Activated B cell treated with CpG ODN at 0.5 μM for 24 hours (primary cell): ENCODE measurements around the gene NOP9. TPM values are rescaled to one million over a fixed set of nuclear protein-coding genes. Genes with fewer than 3 reads are reported as not detected.
"Not testable (repeated sequence)": the region's sequence is repeated elsewhere in the genome, so short reads cannot be mapped to it uniquely, and the experiment has no call there.

Source experiments
- ATAC-seq: fragments of 200-7000 bp; cut with Tn5 transposase; one replicate; pipeline ENCODE4 v1.10.0; 2021; ENCODE audit warnings: low read depth, mild to moderate bottlenecking, moderate library complexity
- CTCF ChIA-PET: fragments of 350-600 bp; sonication (Branson Sonifier 250); formaldehyde crosslinking; loops from one replicate; lab custom pipeline; 2021; ENCODE audit warnings: antibody characterized with exemption; lab: Charles Lee
- POLR2A ChIA-PET: fragments of 350-600 bp; sonication (Branson Sonifier 250); formaldehyde crosslinking; loops from one replicate; lab custom pipeline; 2021; ENCODE audit warnings: antibody characterized with exemption; lab: Charles Lee
- DNase-seq: peaks from one replicate; pipeline ENCODE4 v3.0.0; 2022
- H3K27ac Mint-ChIP-seq: one replicate; pipeline ENCODE4 v1.8.0; 2020; ENCODE audit warnings: mixed read lengths
- H3K27me3 Mint-ChIP-seq: one replicate; pipeline ENCODE4 v1.8.0; 2021; ENCODE audit warnings: mixed read lengths
- H3K36me3 Mint-ChIP-seq: one replicate; pipeline ENCODE4 v1.8.0; 2021; ENCODE audit warnings: low read depth, mixed read lengths
- H3K4me1 Mint-ChIP-seq: one replicate; pipeline ENCODE4 v1.8.0; 2021; ENCODE audit warnings: mixed read lengths
- H3K4me3 Mint-ChIP-seq: one replicate; pipeline ENCODE4 v1.8.0; 2020; ENCODE audit warnings: mild to moderate bottlenecking, mixed read lengths
- H3K9me3 Mint-ChIP-seq: one replicate; pipeline ENCODE4 v1.8.0; 2020; ENCODE audit warnings: mixed read lengths
- intact Hi-C: fragments of 100-400 bp; cut with micrococcal nuclease; formaldehyde crosslinking; loops from one replicate; pipeline ENCODE4 v1.15.1; 2024
- total RNA-seq: library from RNA; stranded (reverse); gene quantifications from 2 replicates; pipeline ENCODE4 v1.2.3, GENCODE V29; 2022
- TF ChIP-seq, protein P1 (sequence below): fragments of 200-600 bp; IDR thresholded peaks from one replicate; pipeline ENCODE4 v1.8.0; 2022; ENCODE audit warnings: antibody characterized with exemption, mild to moderate bottlenecking

The NOP9 gene
- total RNA-seq, 1 donor from 2014 or later = 36.4 TPM

GRCh38 chr14:24324024-24324423 is 24.4 kb downstream of the NOP9 start:
- H3K27me3 Mint-ChIP-seq = peaks cover 6% of the 10 kb centered on the region
- TF ChIP-seq, protein P1, sequence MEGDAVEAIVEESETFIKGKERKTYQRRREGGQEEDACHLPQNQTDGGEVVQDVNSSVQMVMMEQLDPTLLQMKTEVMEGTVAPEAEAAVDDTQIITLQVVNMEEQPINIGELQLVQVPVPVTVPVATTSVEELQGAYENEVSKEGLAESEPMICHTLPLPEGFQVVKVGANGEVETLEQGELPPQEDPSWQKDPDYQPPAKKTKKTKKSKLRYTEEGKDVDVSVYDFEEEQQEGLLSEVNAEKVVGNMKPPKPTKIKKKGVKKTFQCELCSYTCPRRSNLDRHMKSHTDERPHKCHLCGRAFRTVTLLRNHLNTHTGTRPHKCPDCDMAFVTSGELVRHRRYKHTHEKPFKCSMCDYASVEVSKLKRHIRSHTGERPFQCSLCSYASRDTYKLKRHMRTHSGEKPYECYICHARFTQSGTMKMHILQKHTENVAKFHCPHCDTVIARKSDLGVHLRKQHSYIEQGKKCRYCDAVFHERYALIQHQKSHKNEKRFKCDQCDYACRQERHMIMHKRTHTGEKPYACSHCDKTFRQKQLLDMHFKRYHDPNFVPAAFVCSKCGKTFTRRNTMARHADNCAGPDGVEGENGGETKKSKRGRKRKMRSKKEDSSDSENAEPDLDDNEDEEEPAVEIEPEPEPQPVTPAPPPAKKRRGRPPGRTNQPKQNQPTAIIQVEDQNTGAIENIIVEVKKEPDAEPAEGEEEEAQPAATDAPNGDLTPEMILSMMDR = no peak
- H3K36me3 Mint-ChIP-seq = no peaks in the 10 kb centered on the region
- ChIA-PET CTCF (interaction anchor here (4.2 kb wide), 1 partner anchor 16 kb away, joined by 19 read pairs; the partner anchor contains the start of gene CIDEB), POLR2A (interaction anchor here (0.8 kb wide), 1 partner anchor 9 kb away, joined by 3 read pairs; no protein-coding TSS in a partner anchor)
- no peak overlapping the region for H3K27ac Mint-ChIP-seq
- H3K4me1 Mint-ChIP-seq = peaks cover 11% of the 10 kb centered on the region
- intact Hi-C loops = no loop called here
- H3K4me3 Mint-ChIP-seq = no peak overlapping the region
- H3K9me3 Mint-ChIP-seq = no peaks in the 10 kb centered on the region
- DNase-seq (no peak), ATAC-seq (no peak)

DNA sequence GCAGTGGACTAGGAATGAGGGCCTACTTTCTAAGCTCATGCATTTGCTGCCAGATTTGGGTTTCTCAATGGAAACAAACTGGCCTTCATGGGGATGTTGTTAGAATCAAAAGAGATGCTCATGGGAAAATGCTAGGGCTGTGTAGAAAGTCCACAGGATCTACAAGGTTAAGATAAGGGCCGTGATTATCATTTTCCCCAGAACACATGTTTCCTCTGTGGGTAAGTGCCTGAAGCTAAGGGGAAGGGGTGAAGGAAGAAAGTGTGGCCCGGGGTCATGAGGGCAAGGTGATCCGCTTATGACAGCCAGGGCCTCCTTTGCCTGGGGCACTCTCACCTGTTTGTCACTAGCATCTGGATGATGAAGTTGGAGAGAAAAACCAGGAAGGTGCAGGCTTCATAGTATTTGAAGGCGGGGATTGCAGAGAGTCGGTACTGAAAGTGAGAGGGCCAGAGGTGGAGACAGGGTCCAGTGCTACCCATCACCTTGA is 25.4 kb downstream of the NOP9 start:
- Mint-ChIP-seq H3K9me3 (no peaks in the 10 kb centered on the region), H3K27ac (no peak overlapping the region), H3K27me3 (no peaks in the 10 kb centered on the region), H3K4me1 (peaks cover 11% of the 10 kb centered on the region), H3K36me3 (no peaks in the 10 kb centered on the region), H3K4me3 (no peak overlapping the region)
- ATAC-seq (no peak), DNase-seq (no peak)
- intact Hi-C loops = no loop called here
- POLR2A ChIA-PET = no interaction called here
- CTCF ChIA-PET = interaction anchor here (4.2 to 13.6 kb wide), 2 partner anchors 17 to 109 kb away, joined by 19 to 353 read pairs; partner anchors contain the start of genes CBLN3, CIDEB and KHNYN
- TF ChIP-seq, protein P1 = no peak

GRCh38 chr14:24325963-24326362 is 26.3 kb downstream of the NOP9 start:
- ATAC-seq = no peak
- Mint-ChIP-seq H3K36me3 (no peaks in the 10 kb centered on the region), H3K27ac (no peak overlapping the region), H3K9me3 (no peaks in the 10 kb centered on the region), H3K4me1 (peaks cover 11% of the 10 kb centered on the region), H3K27me3 (no peaks in the 10 kb centered on the region), H3K4me3 (no peak overlapping the region)
- TF ChIP-seq, protein P1 = no peak
- intact Hi-C loops = no loop called here
- CTCF ChIA-PET = interaction anchor here (13.6 kb wide), 1 partner anchor 108 kb away, joined by 353 read pairs; the partner anchor contains the start of genes CBLN3 and KHNYN
- DNase-seq = no peak
- POLR2A ChIA-PET = no interaction called here

- no peak overlapping the region for H3K27ac Mint-ChIP-seq
Observed at GRCh38 chr14:24327303-24327702, 27.7 kb downstream of the NOP9 start.

DNA sequence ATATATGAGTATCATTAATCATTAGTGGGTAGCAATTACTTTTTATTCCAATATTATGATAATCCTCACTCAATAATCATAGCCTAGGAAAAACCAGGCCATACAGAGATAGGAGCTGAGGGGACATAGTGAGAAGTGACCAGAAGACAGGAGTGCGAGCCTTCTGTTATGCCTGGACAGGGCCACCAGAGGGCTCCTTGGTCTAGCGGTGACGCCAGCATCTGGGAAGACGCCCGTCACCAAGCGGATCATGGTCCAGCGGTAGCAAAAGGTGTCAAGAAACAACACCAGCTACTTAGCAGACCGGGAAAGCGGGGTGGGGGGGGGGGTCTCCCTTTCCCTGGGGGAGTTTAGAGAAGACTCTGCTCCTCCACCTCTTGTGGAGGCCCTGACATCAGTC is 28.3 kb downstream of the NOP9 start:
- H3K9me3 Mint-ChIP-seq, H3K27me3 Mint-ChIP-seq, H3K27ac Mint-ChIP-seq, H3K36me3 Mint-ChIP-seq, DNase-seq, H3K4me3 Mint-ChIP-seq, ATAC-seq: not testable (repeated sequence)
- ChIA-PET CTCF (interaction anchor here (1.6 to 13.6 kb wide), 2 partner anchors 33 to 106 kb away, joined by 3 to 353 read pairs; partner anchors contain the start of genes CBLN3 and KHNYN), POLR2A (interaction anchor here (1.5 to 4.6 kb wide), 2 partner anchors 10 to 104 kb away, joined by 3 to 16 read pairs; no protein-coding TSS in a partner anchor)
- intact Hi-C loops = loop anchor here (1.0 kb wide), 1 partner anchor 103 kb away; no protein-coding TSS in a partner anchor
- H3K4me1 Mint-ChIP-seq = peaks cover 23% of the 10 kb centered on the region

More at GRCh38 chr14:24327303-24327702, 27.7 kb downstream of the NOP9 start:
- ChIA-PET POLR2A (interaction anchor here (0.6 to 4.6 kb wide), 3 partner anchors 9 to 221 kb away, joined by 3 to 16 read pairs (median 6); no protein-coding TSS in a partner anchor), CTCF (interaction anchor here (0.7 to 13.6 kb wide), 4 partner anchors 17 to 107 kb away, joined by 3 to 353 read pairs (median 3); partner anchors contain the start of genes CBLN3 and KHNYN)
- Mint-ChIP-seq H3K36me3 (no peaks in the 10 kb centered on the region), H3K4me3 (no peak overlapping the region), H3K9me3 (no peaks in the 10 kb centered on the region), H3K4me1 (peaks cover 18% of the 10 kb centered on the region), H3K27me3 (peaks cover 1% of the 10 kb centered on the region)
- TF ChIP-seq, protein P1 = no peak
- intact Hi-C loops = no loop called here
- DNase-seq (no peak), ATAC-seq (no peak)
